AG04449 (cell line): ENCODE data around the gene DCBLD2.

Experiments used
- CTCF ChIA-PET: fragments of 350-600 bp; formaldehyde crosslinking; extraction: SDS; loops from one replicate; lab custom pipeline; 2021; ENCODE audit warnings: antibody characterized with exemption; lab: Yijun Ruan, JAX
- POLR2A ChIA-PET: fragments of 400-600, 350-600 bp; formaldehyde crosslinking; extraction: SDS; loops from one replicate; lab custom pipeline; 2020; ENCODE audit warnings: antibody characterized with exemption, inconsistent platforms; lab: Yijun Ruan, JAX
- DNase-seq: peaks from one replicate; pipeline ENCODE4 v3.0.0-alpha.2; 2010; ENCODE audit warnings: low read depth, low spot score
- H3K4me3 ChIP-seq: 2 replicates; pipeline ENCODE4 v1.5.1; 2011; ENCODE audit warnings: low read depth, mild to moderate bottlenecking, control low read depth, low read length
- TF ChIP-seq, protein P1 (sequence below): IDR thresholded peaks from one replicate; pipeline ENCODE4 v1.5.1; 2011; ENCODE audit warnings: mild to moderate bottlenecking, moderate library complexity, low read length, control low read depth, inconsistent platforms; ENCODE audit not compliant: insufficient read depth; ENCODE audit errors: missing control alignments

The DCBLD2 gene

DNA sequence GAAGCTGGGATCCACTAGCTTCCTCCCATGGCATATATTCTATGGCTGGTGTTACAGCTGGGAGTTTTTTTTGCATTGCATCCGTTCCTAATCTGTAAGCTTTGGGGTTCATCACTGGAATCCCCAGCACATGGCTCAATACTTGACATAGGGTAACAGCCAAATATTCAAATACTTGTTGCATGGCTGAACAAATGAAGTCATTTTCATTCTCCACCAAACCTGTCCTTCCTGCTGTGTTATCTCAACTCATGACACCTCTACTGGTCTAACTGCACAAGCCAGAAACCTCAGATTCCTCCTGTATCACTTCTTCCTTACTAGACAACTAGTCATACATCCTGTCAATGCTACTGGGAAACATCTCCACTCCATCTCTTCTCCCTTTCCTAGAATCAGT, 95.0 kb downstream of the DCBLD2 start:
- ChIA-PET POLR2A (no interaction called here), CTCF (interaction anchor here (0.7 to 2.6 kb wide), 6 partner anchors 9 to 210 kb away, joined by 3 to 19 read pairs (median 4); no protein-coding TSS in a partner anchor)

DNA sequence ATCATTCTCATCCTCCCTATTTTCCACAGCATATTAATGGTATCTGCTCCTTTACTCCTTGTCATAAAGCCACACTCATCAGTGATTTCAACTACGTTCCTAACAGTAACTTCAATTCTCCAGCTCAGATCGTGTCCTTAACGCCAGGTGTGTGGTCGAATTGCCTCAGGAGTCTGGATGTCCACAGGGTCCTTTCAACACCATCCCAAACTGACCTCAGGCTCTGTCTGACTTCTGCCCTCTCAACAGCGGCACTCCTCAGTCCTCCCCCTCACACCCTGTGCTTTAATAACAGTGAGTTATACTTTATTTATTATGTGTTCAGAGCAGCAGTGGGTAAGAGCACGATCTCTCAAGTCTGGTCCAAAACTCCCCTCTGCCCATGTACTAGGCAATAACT, 95.9 kb downstream of the DCBLD2 start:
- TF ChIP-seq, protein P1, sequence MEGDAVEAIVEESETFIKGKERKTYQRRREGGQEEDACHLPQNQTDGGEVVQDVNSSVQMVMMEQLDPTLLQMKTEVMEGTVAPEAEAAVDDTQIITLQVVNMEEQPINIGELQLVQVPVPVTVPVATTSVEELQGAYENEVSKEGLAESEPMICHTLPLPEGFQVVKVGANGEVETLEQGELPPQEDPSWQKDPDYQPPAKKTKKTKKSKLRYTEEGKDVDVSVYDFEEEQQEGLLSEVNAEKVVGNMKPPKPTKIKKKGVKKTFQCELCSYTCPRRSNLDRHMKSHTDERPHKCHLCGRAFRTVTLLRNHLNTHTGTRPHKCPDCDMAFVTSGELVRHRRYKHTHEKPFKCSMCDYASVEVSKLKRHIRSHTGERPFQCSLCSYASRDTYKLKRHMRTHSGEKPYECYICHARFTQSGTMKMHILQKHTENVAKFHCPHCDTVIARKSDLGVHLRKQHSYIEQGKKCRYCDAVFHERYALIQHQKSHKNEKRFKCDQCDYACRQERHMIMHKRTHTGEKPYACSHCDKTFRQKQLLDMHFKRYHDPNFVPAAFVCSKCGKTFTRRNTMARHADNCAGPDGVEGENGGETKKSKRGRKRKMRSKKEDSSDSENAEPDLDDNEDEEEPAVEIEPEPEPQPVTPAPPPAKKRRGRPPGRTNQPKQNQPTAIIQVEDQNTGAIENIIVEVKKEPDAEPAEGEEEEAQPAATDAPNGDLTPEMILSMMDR = no peak
- CTCF ChIA-PET = interaction anchor here (0.8 to 2.6 kb wide), 5 partner anchors 10 to 209 kb away, joined by 3 to 19 read pairs (median 5); no protein-coding TSS in a partner anchor
- POLR2A ChIA-PET = no interaction called here
- no peak overlapping the region for H3K4me3 ChIP-seq
- no peak for DNase-seq

More for the DNA sequence above, 95.0 kb downstream of the DCBLD2 start:
- no peak overlapping the region for H3K4me3 ChIP-seq
- no peak for DNase-seq
- TF ChIP-seq, protein P1 = no peak

DNA sequence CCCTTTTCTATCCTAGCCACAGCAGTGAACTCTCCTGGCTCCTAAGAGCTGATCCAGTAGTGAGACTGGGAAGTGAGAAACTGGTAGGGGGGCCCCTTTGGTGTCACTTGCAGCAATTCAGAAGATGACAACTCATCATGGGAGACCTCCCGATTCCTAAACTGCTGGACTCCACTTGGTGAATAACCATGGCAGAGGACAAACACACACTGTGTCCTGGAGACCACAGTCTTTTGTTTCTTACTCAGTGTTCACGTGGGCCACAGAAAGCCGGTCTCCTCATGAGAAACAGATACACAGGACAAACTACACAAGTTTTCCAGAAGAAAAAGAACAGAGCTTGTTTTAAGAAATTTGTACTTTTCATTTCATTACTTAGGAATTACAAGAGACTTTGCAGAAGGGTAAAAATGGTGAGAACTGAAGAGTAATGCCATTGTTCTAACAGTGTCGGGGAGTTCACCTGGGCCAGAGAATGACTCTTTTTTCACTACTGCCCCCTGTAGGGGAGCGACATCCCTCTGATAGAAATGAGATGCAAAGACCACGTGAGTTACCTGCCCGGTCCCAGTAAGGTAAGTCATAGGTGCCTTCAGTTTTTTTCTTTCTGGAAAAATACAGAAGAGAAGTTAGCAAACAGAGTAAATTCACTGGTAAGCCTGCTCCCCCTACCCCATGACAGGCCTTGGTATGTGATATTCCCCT, 100.3 kb downstream of the DCBLD2 start:
- ChIA-PET CTCF (interaction anchor here (0.7 to 1.1 kb wide), 3 partner anchors 10 to 203 kb away, joined by 3 to 4 read pairs (median 3); no protein-coding TSS in a partner anchor), POLR2A (no interaction called here)
- TF ChIP-seq, protein P1 = no peak

DNA sequence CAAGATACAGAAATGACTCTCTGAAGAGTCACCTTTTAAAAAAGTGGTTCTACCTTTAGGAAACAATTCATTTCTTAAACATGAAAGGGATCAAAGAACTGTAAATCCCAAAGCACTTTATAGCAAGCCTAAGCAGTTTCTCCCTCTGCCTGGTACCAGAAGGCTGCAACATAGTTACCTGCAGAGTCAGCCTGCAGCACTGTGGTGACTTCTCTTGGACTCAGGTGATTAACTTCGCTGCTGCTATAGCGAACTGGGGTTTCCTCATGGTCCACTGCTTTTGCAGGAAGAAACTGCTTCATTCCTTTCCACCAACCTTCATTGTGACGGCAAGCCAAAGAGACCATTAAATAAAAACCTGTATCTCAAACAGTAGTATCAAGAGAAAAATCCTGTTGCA, 101.1 kb downstream of the DCBLD2 start:
- TF ChIP-seq, protein P1 = no peak

More for the DNA sequence above, 100.3 kb downstream of the DCBLD2 start:
- DNase-seq = no peak
- no peak overlapping the region for H3K4me3 ChIP-seq

DNA sequence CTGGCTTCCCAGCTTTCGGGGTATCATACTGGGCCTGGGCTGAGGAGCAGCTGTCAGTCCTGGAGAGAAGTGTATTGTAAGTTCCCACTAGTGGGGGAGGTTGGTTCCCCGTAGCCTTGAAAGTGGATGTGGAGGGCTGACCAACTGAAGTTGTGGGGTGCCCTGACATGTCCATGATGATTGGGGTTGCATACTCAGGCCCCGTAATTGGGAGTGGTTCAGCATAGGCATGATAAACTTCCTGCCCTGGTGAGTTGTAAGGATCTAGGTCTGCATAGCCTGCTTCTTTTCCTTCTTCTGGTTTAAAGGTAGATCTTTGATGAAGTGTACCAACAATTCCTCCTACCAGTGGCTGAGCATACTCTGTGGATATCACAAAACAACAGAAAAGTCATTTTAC, 102.0 kb downstream of the DCBLD2 start:
- DNase-seq = no peak
- no peak overlapping the region for H3K4me3 ChIP-seq
- ChIA-PET CTCF (interaction anchor here (1.3 to 7.7 kb wide), 3 partner anchors 14 to 197 kb away, joined by 4 to 56 read pairs (median 7); no protein-coding TSS in a partner anchor), POLR2A (no interaction called here)
- TF ChIP-seq, protein P1 = no peak

More for the DNA sequence above, 101.1 kb downstream of the DCBLD2 start:
- CTCF ChIA-PET = no interaction called here
- H3K4me3 ChIP-seq = no peak overlapping the region
- DNase-seq = no peak
- POLR2A ChIA-PET = no interaction called here

DNA sequence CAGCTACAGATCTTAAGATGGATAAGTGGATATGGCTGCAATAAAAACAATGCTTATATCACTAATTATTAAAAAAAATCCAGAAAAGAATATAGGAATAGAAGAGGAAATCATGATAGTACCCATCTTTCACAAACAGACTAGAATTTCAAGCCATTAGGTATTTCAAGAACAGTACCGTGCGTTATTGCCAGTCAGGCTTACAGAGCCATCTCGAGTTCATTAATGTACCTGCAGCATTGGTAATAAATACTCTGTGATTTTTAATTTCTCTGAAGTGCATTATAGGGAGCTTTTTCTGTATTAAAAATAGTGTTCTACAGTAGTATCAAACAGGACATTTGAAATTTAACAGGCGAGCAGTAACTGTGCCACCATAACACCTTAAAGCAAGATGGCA, 102.7 kb downstream of the DCBLD2 start:
- CTCF ChIA-PET = interaction anchor here (0.5 to 7.7 kb wide), 5 partner anchors 15 to 201 kb away, joined by 3 to 56 read pairs (median 4); no protein-coding TSS in a partner anchor
- TF ChIP-seq, protein P1 = no peak
- POLR2A ChIA-PET = no interaction called here
- no peak for DNase-seq
- H3K4me3 ChIP-seq = no peak overlapping the region
